IPS-18c (cell line): ENCODE results near the gene PAOX.
"Not testable (repeated sequence)": the region's sequence is repeated elsewhere in the genome, so short reads cannot be mapped to it uniquely, and the experiment has no call there.

Experiments used
- H3K4me3 ChIP-seq: 2 replicates; pipeline ENCODE4 v1.7.0; 2013; ENCODE audit warnings: low read depth, mild to moderate bottlenecking, low read length, moderate library complexity; ENCODE audit not compliant: insufficient read depth
- H3K9me3 ChIP-seq: one replicate; pipeline ENCODE4 v1.6.1; 2013; ENCODE audit warnings: mild to moderate bottlenecking, low read length, moderate library complexity; ENCODE audit not compliant: control insufficient read depth, insufficient read depth

The PAOX gene

GRCh38 chr10:133405844-133406527 lies 26.9 kb downstream of the PAOX start:
- no peaks in the 10 kb centered on the region for H3K9me3 ChIP-seq
- no peak overlapping the region for H3K4me3 ChIP-seq

GRCh38 chr10:133411523-133412380 lies 32.7 kb downstream of the PAOX start:
- no peak overlapping the region; the same call in 1 of the 2 replicates for H3K4me3 ChIP-seq
- H3K9me3 ChIP-seq, result peaks cover 5% of the 10 kb centered on the region

- Histone ChIP-seq H3K9me3 (peaks cover 5% of the 10 kb centered on the region), H3K4me3 (no peak overlapping the region)
Measured at GRCh38 chr10:133412381-133412711, 33.3 kb downstream of the PAOX start.

- H3K9me3 ChIP-seq, H3K4me3 ChIP-seq: not testable (repeated sequence)
Measured at GRCh38 chr10:133414401-133414800, 35.3 kb downstream of the PAOX start.

GRCh38 chr10:133415752-133416151 lies 36.7 kb downstream of the PAOX start:
- Histone ChIP-seq H3K9me3 (peaks cover 5% of the 10 kb centered on the region), H3K4me3 (no peak overlapping the region)

- H3K4me3 ChIP-seq, result no peak overlapping the region
Measured at GRCh38 chr10:133418289-133418993, 39.4 kb downstream of the PAOX start.

GRCh38 chr10:133419211-133419950 lies 40.3 kb downstream of the PAOX start:
- no peak overlapping the region for H3K4me3 ChIP-seq
- H3K9me3 ChIP-seq, result peaks cover 2% of the 10 kb centered on the region

More at GRCh38 chr10:133418289-133418993, 39.4 kb downstream of the PAOX start:
- no peaks in the 10 kb centered on the region for H3K9me3 ChIP-seq

- Histone ChIP-seq H3K9me3 (peaks cover 2% of the 10 kb centered on the region), H3K4me3 (no peak overlapping the region)
Measured at GRCh38 chr10:133420028-133420427, 41.0 kb downstream of the PAOX start.

GRCh38 chr10:133420579-133420978 lies 41.5 kb downstream of the PAOX start:
- H3K9me3 ChIP-seq, result peaks cover 2% of the 10 kb centered on the region
- H3K4me3 ChIP-seq, result no peak overlapping the region

GRCh38 chr10:133421336-133422222 lies 42.5 kb downstream of the PAOX start:
- H3K9me3 ChIP-seq, result peaks cover 2% of the 10 kb centered on the region
- H3K4me3 ChIP-seq, result no peak overlapping the region

- Histone ChIP-seq H3K9me3 (peaks cover 2% of the 10 kb centered on the region), H3K4me3 (no peak overlapping the region)
Measured at GRCh38 chr10:133422223-133422806, 43.3 kb downstream of the PAOX start.

GRCh38 chr10:133422807-133423771 lies 44.0 kb downstream of the PAOX start:
- no peak overlapping the region for H3K4me3 ChIP-seq
- H3K9me3 ChIP-seq, result peaks cover 2% of the 10 kb centered on the region

GRCh38 chr10:133424102-133424501 lies 45.0 kb downstream of the PAOX start:
- H3K9me3 ChIP-seq, H3K4me3 ChIP-seq: not testable (repeated sequence)

- H3K4me3 ChIP-seq, H3K9me3 ChIP-seq: not testable (repeated sequence)
Measured at GRCh38 chr10:133424601-133425000, 45.5 kb downstream of the PAOX start, which contains the start of gene SPRN. TSS of gene SPRN (minus strand) at chr10:133424625. CDS start at chr10:133423681, 944 bp downstream.

- not testable (repeated sequence) for H3K9me3 ChIP-seq, H3K4me3 ChIP-seq
Measured at GRCh38 chr10:133429571-133429970, 50.5 kb downstream of the PAOX start.
